IMR-90 (cell line): ENCODE data around the gene EIF3L. TPM values are rescaled to one million over a fixed set of nuclear protein-coding genes. Genes with fewer than 3 reads are reported as not detected.
"Not testable (repeated sequence)": the region's sequence is repeated elsewhere in the genome, so short reads cannot be mapped to it uniquely, and the experiment has no call there.

Experiments used
- ATAC-seq: fragments of 200-7000 bp; cut with Tn5 transposase; 2 replicates; pipeline ENCODE4 v1.9.1; 2020; ENCODE audit warnings: low read depth, mild to moderate bottlenecking, moderate library complexity
- BruUV-seq: library from RNA; stranded (reverse); fragments of 400-500 nt; replicated peaks from 2 replicates; lab custom pipeline; 2021; lab: Mats Ljungman, UMichigan
- CTCF ChIA-PET: fragments of 300-600 bp; formaldehyde crosslinking; extraction: SDS; loops from one replicate; lab custom pipeline; 2021; ENCODE audit warnings: antibody characterized with exemption; lab: Yijun Ruan, JAX
- POLR2A ChIA-PET: fragments of 300-600 bp; sonication (Branson Sonifier 250); formaldehyde crosslinking; loops from one replicate; lab custom pipeline; 2022; ENCODE audit warnings: antibody characterized with exemption; ENCODE audit not compliant: unreplicated experiment; lab: Charles Lee
- DNase-seq: peaks from one replicate; pipeline ENCODE4 v3.0.0; 2013
- H2AFZ ChIP-seq: replicated peaks from 2 replicates; pipeline ENCODE3; 2013; ENCODE audit warnings: low read length, mild to moderate bottlenecking; ENCODE audit not compliant: poor library complexity
- H2AK5ac ChIP-seq: 2 replicates; pipeline ENCODE4 v1.6.1; 2013; ENCODE audit warnings: low read depth, low read length, inconsistent platforms
- H2AK9ac ChIP-seq: replicated peaks from 2 replicates; pipeline ENCODE3; 2013; ENCODE audit warnings: mild to moderate bottlenecking, low read depth, low read length, moderate library complexity; ENCODE audit not compliant: poor library complexity
- H2BK120ac ChIP-seq: 2 replicates; pipeline ENCODE4 v1.6.1; 2013; ENCODE audit warnings: low read depth, low read length, inconsistent platforms
- H2BK15ac ChIP-seq: 3 replicates; pipeline ENCODE4 v1.6.1; 2013; ENCODE audit warnings: low read depth, low read length, inconsistent platforms
- H2BK20ac ChIP-seq: 2 replicates; pipeline ENCODE4 v1.6.1; 2013; ENCODE audit warnings: low read depth, mild to moderate bottlenecking, inconsistent platforms, low read length, moderate library complexity
- H2BK5ac ChIP-seq: 2 replicates; pipeline ENCODE4 v1.6.1; 2013; ENCODE audit warnings: mild to moderate bottlenecking, low read depth, low read length, inconsistent platforms; ENCODE audit not compliant: poor library complexity, severe bottlenecking
- H3K14ac ChIP-seq: replicated peaks from 2 replicates; pipeline ENCODE4 v1.6.1; 2013; ENCODE audit warnings: low read depth, low read length, inconsistent platforms
- H3K18ac ChIP-seq: 2 replicates; pipeline ENCODE4 v1.6.1; 2013; ENCODE audit warnings: low read depth, low read length, control low read depth
- H3K23ac ChIP-seq: 2 replicates; pipeline ENCODE4 v1.6.1; 2013; ENCODE audit warnings: low read depth, low read length, inconsistent platforms
- H3K27ac ChIP-seq: 2 replicates; pipeline ENCODE4 v1.5.1; 2013; ENCODE audit warnings: mild to moderate bottlenecking, control low read depth, low read length; ENCODE audit not compliant: insufficient read depth
- H3K27me3 ChIP-seq: 2 replicates; pipeline ENCODE4 v1.6.1; 2013; ENCODE audit warnings: low read length; ENCODE audit not compliant: control insufficient read depth, insufficient read depth
- H3K36me3 ChIP-seq: 2 replicates; pipeline ENCODE4 v1.6.1; 2013; ENCODE audit warnings: low read length, mixed read lengths; ENCODE audit not compliant: control insufficient read depth, insufficient read depth
- H3K4ac ChIP-seq: 2 replicates; pipeline ENCODE4 v1.6.1; 2013; ENCODE audit warnings: low read depth, low read length, inconsistent platforms
- H3K4me1 ChIP-seq: 2 replicates; pipeline ENCODE4 v1.6.1; 2013; ENCODE audit warnings: low read length, mixed read lengths; ENCODE audit not compliant: control insufficient read depth, insufficient read depth
- H3K4me2 ChIP-seq: 2 replicates; pipeline ENCODE4 v1.6.1; 2013; ENCODE audit warnings: low read depth, mild to moderate bottlenecking, control low read depth, low read length, moderate library complexity
- H3K4me3 ChIP-seq: 2 replicates; pipeline ENCODE4 v1.5.1; 2013; ENCODE audit warnings: low read depth, mild to moderate bottlenecking, control low read depth, low read length, moderate library complexity; ENCODE audit not compliant: insufficient read depth
- H3K56ac ChIP-seq: 2 replicates; pipeline ENCODE4 v1.6.1; 2013; ENCODE audit warnings: low read length, inconsistent platforms; ENCODE audit not compliant: insufficient read depth; ENCODE audit errors: extremely low read depth
- H3K79me1 ChIP-seq, 2 experiments: 2 replicates each; pipeline ENCODE4 v1.6.1; 2013; ENCODE audit warnings: low read length in 2 of 2, inconsistent platforms in 1 of 2, low read depth in 1 of 2
- H3K9ac ChIP-seq: 2 replicates; pipeline ENCODE4 v1.6.1; 2013; ENCODE audit warnings: low read depth, low read length, control low read depth
- H3K9me1 ChIP-seq: 2 replicates; pipeline ENCODE4 v1.6.1; 2013; ENCODE audit warnings: low read length, inconsistent platforms; ENCODE audit not compliant: insufficient read depth
- H3K9me3 ChIP-seq: 2 replicates; pipeline ENCODE4 v1.6.1; 2013; ENCODE audit warnings: low read length; ENCODE audit not compliant: control insufficient read depth, insufficient read depth
- H4K20me1 ChIP-seq: 2 replicates; pipeline ENCODE4 v1.6.1; 2013; ENCODE audit warnings: low read length, inconsistent platforms; ENCODE audit not compliant: insufficient read depth
- H4K5ac ChIP-seq: 2 replicates; pipeline ENCODE4 v1.6.1; 2013; ENCODE audit warnings: mild to moderate bottlenecking, low read depth, low read length, control low read depth
- H4K8ac ChIP-seq, 2 experiments: 2 replicates each; pipeline ENCODE4 v1.6.1; 2013; ENCODE audit warnings: low read depth in 2 of 2, low read length in 2 of 2, control low read depth in 1 of 2, inconsistent platforms in 1 of 2
- H4K91ac ChIP-seq: 2 replicates; pipeline ENCODE4 v1.6.1; 2013; ENCODE audit warnings: low read depth, low read length, inconsistent platforms; ENCODE audit not compliant: insufficient read depth
- WGBS, 2 experiments: methylation state at CpG; one replicate each; pipeline versions ENCODE4 v1.1.5 to v1.1.7; 2013; ENCODE audit warnings: missing lambda C conversion rate in 2 of 2; ENCODE audit not compliant: insufficient read length in 1 of 2; ENCODE audit errors: extremely low coverage in 2 of 2; 5-methylcytosine and 5-hydroxymethylcytosine counted together
- dilution Hi-C: fragments of 300-500 bp; cut with HindIII; formaldehyde crosslinking; loops from one replicate; pipeline ENCODE4 v1.14.3; 2018; ENCODE audit warnings: low sequenced_read_pairs; ENCODE audit not compliant: unreplicated experiment
- in situ Hi-C: fragments of 300-500 bp; cut with MboI; formaldehyde crosslinking; loops from 3 replicates; pipeline ENCODE4 v1.14.3; 2019; ENCODE audit warnings: low sequenced_read_pairs, inconsistent platforms, mixed read lengths
- intact Hi-C: fragments of 100-400 bp; cut with micrococcal nuclease; formaldehyde crosslinking; loops from 2 replicates; pipeline ENCODE4 v1.10.0; 2022
- polyA plus RNA-seq, 3 experiments: library from polyadenylated mRNA; depleted of rRNA; stranded (reverse); fragments of >200 nt; gene quantifications; 2 replicates each; pipeline ENCODE4 v1.2.3, GENCODE V29; 2012; ENCODE audit warnings: low replicate concordance in 1 of 3
- total RNA-seq: library from RNA; depleted of rRNA; stranded (reverse); fragments of >200 nt; gene quantifications from 2 replicates; pipeline ENCODE4 v1.2.3, GENCODE V29; 2012

Gene EIF3L
- total and polyA plus RNA-seq, 2 of the 4 experiments (the other 2 are of a cell fraction) = 391 to 593 TPM

DNA sequence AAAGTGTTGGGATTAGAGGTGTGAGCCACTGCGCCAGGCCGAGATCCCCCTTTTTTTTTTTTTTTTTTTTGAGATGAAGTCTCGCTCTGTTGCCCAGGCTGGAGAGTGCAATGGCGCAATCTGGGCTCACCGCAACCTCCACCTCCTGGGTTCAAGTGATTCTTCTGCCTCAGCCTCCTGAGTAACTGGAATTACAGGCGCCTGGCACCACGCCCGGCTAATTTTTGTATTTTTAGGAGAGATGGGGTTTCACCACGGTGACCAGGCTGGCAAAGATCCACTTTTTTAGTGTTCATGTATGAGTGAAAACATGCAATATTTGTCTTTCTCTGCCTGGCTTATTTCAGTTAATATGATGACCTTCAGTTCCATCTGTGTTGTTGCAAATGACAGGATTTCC lies 49.2 kb upstream of the EIF3L start:
- 74% methylated on average over 5 of the region's 9 CpGs; no CpG with 5 or more reads in 1 of the 2 experiments for WGBS, 2 experiments
- H4K5ac ChIP-seq, H3K14ac ChIP-seq, H3K9me3 ChIP-seq, H2AK5ac ChIP-seq, H3K4me2 ChIP-seq, H4K91ac ChIP-seq, H2AK9ac ChIP-seq, H3K4ac ChIP-seq, CTCF ChIA-PET, H3K79me1 ChIP-seq, H3K18ac ChIP-seq, H3K9ac ChIP-seq, H3K4me1 ChIP-seq, H3K56ac ChIP-seq, intact Hi-C loops, H2BK15ac ChIP-seq, H3K27me3 ChIP-seq, H2AFZ ChIP-seq, H2BK120ac ChIP-seq, in situ Hi-C loops, H3K9me1 ChIP-seq, H3K4me3 ChIP-seq, BruUV-seq, ATAC-seq, DNase-seq, dilution Hi-C loops, POLR2A ChIA-PET, H3K23ac ChIP-seq, H4K20me1 ChIP-seq, H2BK20ac ChIP-seq, H4K8ac ChIP-seq, H3K36me3 ChIP-seq, H3K27ac ChIP-seq, H2BK5ac ChIP-seq: not testable (repeated sequence)
